Cardiac muscle cell (in vitro differentiated cells and primary cell): Measurements from ENCODE around the gene KIFC3. TPM values are rescaled to one million over a fixed set of nuclear protein-coding genes. Genes with fewer than 3 reads are reported as not detected.

Experiments
- DNase-seq, 2 donors: peaks; one replicate each; pipeline versions ENCODE4 v3.0.0 to v3.0.0-alpha.2; 2010 to 2017; ENCODE audit warnings: low read depth in 1 of 2, low spot score in 1 of 2
- H3K27ac ChIP-seq: fragments of 200-600 bp; sonication (generic); 2 replicates; pipeline ENCODE4 v1.5.1; 2016
- H3K27me3 ChIP-seq: fragments of 200-600 bp; sonication (generic); 2 replicates; pipeline ENCODE4 v1.6.0; 2016; ENCODE audit warnings: control low read depth
- H3K36me3 ChIP-seq: fragments of 200-600 bp; sonication (generic); 2 replicates; pipeline ENCODE4 v1.5.1; 2016; ENCODE audit warnings: control low read depth
- H3K4me1 ChIP-seq: fragments of 200-600 bp; sonication (generic); 2 replicates; pipeline ENCODE4 v1.8.1; 2017; ENCODE audit warnings: low read depth, mild to moderate bottlenecking, mixed run types
- H3K4me3 ChIP-seq: fragments of 200-600 bp; sonication (generic); 2 replicates; pipeline ENCODE4 v1.5.1; 2016; ENCODE audit warnings: mild to moderate bottlenecking
- H3K9me3 ChIP-seq: fragments of 200-600 bp; sonication (generic); 2 replicates; pipeline ENCODE4 v1.5.1; 2017; ENCODE audit warnings: low read depth, mild to moderate bottlenecking, control low read depth
- CTCF ChIP-seq: IDR thresholded peaks from 2 replicates; pipeline ENCODE4 v1.5.1; 2012; ENCODE audit warnings: low read depth, mild to moderate bottlenecking, low read length
- polyA plus RNA-seq: library from polyadenylated mRNA; unstranded; fragments of >200 nt; fragmentation: Nextera tagmentation; extraction: Ambion mirVana; gene quantifications from 2 replicates; pipeline ENCODE4 v1.2.1, GENCODE V29; 2016
- total RNA-seq: library from RNA; depleted of rRNA; stranded (reverse); fragments of >200 nt; gene quantifications from 2 replicates; pipeline ENCODE4 v1.2.3, GENCODE V29; 2016

The KIFC3 gene
- total and polyA plus RNA-seq, 2 experiments from 2014 or later, result 24.8 to 50.1 TPM

- H3K27ac ChIP-seq, result no peak overlapping the region
- H3K27me3 ChIP-seq, result no peaks in the 10 kb centered on the region
- H3K36me3 ChIP-seq, result peaks cover 4% of the 10 kb centered on the region
- H3K9me3 ChIP-seq, result no peaks in the 10 kb centered on the region
- TF ChIP-seq CTCF, result no peak
- H3K4me3 ChIP-seq, result no peak overlapping the region
- DNase-seq, result no peak
- peaks cover 4% of the 10 kb centered on the region for H3K4me1 ChIP-seq
Measured at GRCh38 chr16:57774705-57775285, 27.5 kb downstream of the KIFC3 start.

- Histone ChIP-seq H3K9me3 (no peaks in the 10 kb centered on the region), H3K4me3 (no peak overlapping the region), H3K27ac (no peak overlapping the region), H3K36me3 (peaks cover 8% of the 10 kb centered on the region), H3K4me1 (peaks cover 4% of the 10 kb centered on the region), H3K27me3 (no peaks in the 10 kb centered on the region)
- DNase-seq, result no peak
- no peak for TF ChIP-seq CTCF
Measured at GRCh38 chr16:57773655-57774295, 28.5 kb downstream of the KIFC3 start.

GRCh38 chr16:57773019-57773418, 29.3 kb downstream of the KIFC3 start:
- H3K4me3 ChIP-seq, result no peak overlapping the region
- DNase-seq, result no peak
- no peaks in the 10 kb centered on the region for H3K27me3 ChIP-seq
- H3K27ac ChIP-seq, result no peak overlapping the region
- no peak for TF ChIP-seq CTCF
- H3K9me3 ChIP-seq, result no peaks in the 10 kb centered on the region
- H3K36me3 ChIP-seq, result peaks cover 9% of the 10 kb centered on the region
- H3K4me1 ChIP-seq, result peaks cover 4% of the 10 kb centered on the region

- peaks cover 9% of the 10 kb centered on the region for H3K36me3 ChIP-seq
- no peaks in the 10 kb centered on the region for H3K27me3 ChIP-seq
- no peak overlapping the region for H3K27ac ChIP-seq
- no peak for TF ChIP-seq CTCF
- no peak for DNase-seq
- H3K4me1 ChIP-seq, result peaks cover 4% of the 10 kb centered on the region
- no peak overlapping the region for H3K4me3 ChIP-seq
- H3K9me3 ChIP-seq, result no peaks in the 10 kb centered on the region
Measured at GRCh38 chr16:57771141-57771785, 31.0 kb downstream of the KIFC3 start.

- no peaks in the 10 kb centered on the region for H3K4me1 ChIP-seq
- no peak overlapping the region for H3K4me3 ChIP-seq
- TF ChIP-seq CTCF, result no peak
- no peak overlapping the region for H3K27ac ChIP-seq
- no peaks in the 10 kb centered on the region for H3K9me3 ChIP-seq
- no peaks in the 10 kb centered on the region for H3K27me3 ChIP-seq
- H3K36me3 ChIP-seq, result peaks cover 9% of the 10 kb centered on the region
- DNase-seq, result no peak
Measured at GRCh38 chr16:57770361-57770760, 31.9 kb downstream of the KIFC3 start.
